Lower leg skin (tissue), 3 donors: Measurements from ENCODE around the gene PIEZO2.

Experiments used
- CTCF ChIP-seq, 3 donors: fragments of 450-650 bp; IDR thresholded peaks; one replicate each; pipeline ENCODE4 v1.5.1; 2016; ENCODE audit warnings: antibody characterized with exemption in 3 of 3, mild to moderate bottlenecking in 3 of 3, moderate library complexity in 2 of 3
- POLR2A ChIP-seq, 2 donors: fragments of 450-650 bp; IDR thresholded peaks; one replicate each; pipeline ENCODE4 v1.6.1; 2016 to 2017; ENCODE audit warnings: antibody characterized with exemption in 2 of 2, mild to moderate bottlenecking in 1 of 2, moderate library complexity in 1 of 2

- TF ChIP-seq CTCF (IDR thresholded peaks at IDR 0.05) (no peak), POLR2A (IDR thresholded peaks at IDR 0.05) (no peak)
Observed at GRCh38 chr18:10919851-10920250, 229.5 kb downstream of the PIEZO2 start.
